Activated CD4-positive, alpha-beta T cell treated with anti-CD3 and anti-CD28 coated beads, Interleukin-2, amount 50 U/mL, for 24 hours (primary cell): ENCODE results near the gene CCDC9B.
A peak's percentile ranks its signal among the peaks of the same experiment; 100 is the strongest.

Experiments used
- DNase-seq, 2 donors: peaks; one replicate each; pipeline ENCODE4 v3.0.0-alpha.2; 2020; ENCODE audit warnings: low read depth in 1 of 2, low spot score in 1 of 2

Gene CCDC9B

DNA sequence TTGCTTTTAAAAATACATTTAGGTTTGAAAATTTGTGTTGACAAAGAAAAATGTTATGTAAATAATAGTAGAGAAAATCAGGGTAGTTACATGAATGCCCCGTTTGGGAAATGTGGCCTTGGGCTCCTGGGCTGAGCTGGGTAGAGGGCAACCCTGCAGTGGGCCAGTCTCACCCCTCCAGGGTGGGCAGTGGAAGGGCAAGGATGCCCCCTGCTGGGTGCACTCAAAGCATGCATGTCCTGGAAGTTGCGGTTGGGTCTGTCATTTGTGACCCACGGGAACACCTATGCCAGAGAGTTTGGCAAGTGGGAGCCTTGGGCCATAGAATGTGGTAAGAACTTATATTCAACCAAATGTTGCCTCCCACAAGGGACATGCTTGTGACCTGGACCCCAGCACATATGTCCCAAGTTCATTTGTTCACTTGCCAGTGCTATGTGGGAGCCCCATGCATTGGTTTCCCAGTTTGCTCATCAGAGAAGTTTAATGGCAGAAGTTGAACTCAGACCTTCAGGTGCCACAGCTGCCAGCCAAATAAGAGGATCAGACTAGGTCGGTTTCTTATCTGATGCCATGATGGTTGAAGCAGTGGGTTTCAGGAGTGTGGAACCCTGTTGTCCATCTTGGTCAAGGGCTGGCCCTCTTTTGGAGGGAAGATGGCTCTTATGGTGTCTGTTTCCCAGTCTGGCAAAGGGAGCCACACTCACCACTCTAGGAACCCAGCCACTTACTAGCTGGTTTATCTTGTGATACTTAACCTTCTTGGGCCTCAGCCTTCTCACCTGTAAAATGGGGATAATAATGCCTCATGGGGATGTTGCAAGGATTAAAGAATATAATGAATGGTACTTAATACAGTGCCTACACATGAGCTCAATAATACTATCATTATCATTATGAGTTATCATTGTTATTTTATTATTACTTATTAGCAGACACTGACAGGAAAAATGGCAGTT is 30.5 kb downstream of the CCDC9B start:
- DNase-seq: no peak

DNA sequence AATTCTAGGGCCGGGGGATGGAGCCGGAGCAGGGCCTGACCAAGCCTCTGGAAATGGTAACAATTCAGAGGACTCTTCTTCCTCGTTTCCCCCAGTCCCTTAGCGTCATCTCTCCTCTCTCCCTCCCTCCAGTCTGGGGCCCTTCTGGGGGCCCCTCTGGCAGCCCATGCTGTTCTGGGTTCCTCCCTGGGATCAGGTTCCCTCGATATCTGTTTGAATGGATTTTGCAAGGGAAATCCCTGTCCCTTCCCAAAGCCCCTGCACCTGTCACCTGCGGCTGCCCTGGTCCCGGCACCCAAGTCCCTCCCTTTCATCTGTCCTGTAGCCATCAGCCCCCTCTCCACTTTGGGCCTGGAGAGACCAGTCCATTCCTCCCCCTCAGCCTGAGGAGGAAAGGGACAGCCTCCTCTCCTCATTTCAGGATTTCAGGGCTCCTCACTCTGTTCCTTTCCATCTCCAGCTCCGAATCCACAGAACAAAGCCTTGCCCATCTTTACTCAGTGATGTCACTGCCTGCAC is 31.3 kb downstream of the CCDC9B start:
- DNase-seq: no peak

DNA sequence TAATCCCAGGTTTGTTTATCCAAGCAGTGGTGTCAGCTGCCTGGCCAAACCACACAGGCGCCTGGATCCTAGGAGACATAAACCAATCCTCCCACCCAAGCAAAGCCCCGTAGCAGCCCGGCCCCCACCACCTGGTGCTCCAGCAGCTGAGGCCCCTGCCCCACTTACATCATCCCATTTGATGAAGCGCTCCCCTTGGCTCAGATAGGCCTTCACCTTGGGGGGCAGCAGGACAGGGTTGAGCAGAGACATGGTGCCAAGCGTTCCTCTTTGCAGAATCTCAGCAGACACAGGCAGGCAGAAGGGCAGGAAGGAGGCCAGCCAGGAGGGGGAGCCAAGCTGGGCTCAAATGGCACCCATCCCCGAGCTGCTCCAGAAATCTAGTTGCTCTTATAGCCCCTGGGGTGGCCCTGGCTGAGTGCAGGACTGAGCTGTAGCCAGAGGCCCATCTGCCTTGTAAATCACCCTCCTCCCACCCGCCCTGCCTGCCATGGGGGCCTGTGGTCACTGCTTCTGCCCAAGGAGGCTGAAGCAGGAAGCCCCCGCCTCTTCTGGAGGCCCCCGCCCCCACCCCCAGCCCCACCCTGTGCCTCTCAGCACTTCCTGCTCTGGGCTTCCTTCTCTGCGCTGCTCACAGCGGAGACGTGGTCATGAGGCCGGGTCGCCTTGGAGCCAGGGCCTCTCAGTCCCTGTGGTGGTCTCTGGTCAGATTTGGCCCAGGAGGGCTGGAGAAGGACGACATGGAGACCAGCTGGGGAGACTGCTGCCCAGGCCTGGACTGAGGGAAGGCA is 33.1 kb downstream of the CCDC9B start, which contains the start of gene PLCB2:
Gene PLCB2 (minus strand): TSS at position 515 of the 791 bp plus-strand sequence. CDS start 263 bp downstream, at position 252.
- DNase-seq: peak; percentile 42 to 52

DNA sequence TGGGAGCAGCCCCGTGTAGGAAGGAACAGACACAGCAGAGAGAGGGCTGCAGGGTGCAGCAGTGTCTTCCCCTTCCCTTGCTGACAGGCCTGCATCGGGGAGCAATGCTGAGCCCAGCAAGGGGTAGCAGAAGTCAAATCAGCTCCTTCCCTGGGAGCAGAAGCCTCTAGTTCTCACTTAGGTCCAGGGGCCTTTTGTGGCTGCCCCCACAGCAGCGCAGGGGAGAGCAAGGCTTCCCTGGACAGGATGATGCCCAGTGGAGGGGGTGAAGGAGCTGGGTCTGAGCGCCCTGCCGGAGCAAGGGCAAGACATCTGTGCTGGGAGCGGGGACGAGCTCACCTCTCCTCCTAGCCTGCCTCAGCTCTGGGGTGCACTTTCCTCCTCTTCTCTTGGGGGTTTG is 33.8 kb downstream of the CCDC9B start:
- no peak for DNase-seq

DNA sequence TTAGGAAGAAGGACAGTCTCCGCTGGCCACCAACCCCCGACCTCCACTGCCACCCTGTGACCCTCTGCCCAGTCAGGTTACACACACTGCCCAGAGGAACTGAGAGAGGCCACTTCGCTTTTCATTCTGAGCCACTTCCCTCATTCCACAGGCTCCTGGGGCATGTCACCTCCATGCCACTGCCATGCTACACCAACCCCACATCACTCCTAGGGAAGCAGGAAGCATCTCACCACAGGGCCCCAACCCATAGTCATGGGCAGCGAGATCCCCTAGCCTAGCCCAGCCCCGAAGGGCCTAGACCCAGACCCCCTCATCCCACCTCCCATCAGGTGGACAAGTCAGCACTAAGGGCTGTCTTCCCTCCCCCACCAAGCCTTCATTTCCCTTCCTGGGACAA is 34.4 kb downstream of the CCDC9B start:
- DNase-seq: no peak

DNA sequence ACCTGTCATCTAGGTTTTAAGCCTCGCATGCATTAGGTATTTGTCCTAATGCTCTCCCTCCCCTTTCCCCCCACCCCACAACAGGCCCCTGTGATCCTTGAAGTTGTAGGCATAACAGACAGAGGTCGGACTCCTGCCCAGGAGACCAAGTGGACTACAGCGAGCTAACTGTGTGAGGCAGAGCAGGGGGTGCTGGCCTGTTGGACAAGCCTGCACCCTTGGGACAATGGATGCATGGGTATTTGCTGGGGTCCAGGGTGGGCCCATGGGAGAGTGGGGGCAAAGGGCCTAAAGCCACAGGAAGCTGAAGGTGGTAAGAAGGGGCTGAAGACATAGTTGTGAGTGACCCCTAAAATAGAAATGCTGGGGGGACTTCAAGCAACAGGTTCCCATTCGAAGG is 35.5 kb downstream of the CCDC9B start:
- no peak for DNase-seq

DNA sequence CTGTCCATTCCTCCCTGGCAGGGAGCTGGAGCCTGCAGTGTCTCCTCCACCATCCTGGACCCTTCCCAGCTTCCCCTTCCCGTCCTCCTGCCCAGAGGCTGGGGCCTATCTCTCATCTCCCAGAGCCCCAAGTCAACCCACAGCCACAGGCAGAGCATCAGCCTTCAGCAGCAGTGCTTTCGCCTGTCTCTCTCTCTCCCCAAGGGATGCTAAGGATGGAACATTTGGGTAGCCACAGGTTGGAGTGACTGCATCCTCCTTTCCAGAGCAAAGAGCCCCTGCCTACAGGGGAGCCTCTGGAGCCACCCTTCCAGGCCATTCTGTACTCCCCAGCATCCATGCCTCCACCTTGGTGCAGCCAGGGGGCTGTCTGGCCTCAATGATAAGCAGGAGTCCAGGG is 37.2 kb downstream of the CCDC9B start:
- no peak for DNase-seq

DNA sequence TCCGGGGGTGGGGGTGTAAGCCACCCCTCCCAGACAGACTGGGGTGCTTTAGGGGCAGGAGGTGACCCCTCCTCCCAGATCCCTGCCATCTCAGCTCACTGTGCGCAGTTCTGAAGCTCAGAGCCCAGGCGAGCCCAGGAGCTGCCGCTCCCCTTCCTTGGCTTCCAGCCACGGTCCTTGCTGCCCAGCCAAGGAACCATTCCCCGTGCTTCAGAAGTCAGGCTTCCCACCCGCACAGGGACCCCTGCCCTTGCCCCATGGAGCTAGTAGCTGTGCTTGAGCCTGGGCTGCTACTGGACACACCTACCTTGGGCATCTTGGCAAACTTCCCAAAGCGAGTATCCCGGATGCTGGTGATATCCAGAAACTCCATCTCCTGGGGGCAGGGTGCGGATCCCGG is 37.8 kb downstream of the CCDC9B start:
- no peak for DNase-seq

DNA sequence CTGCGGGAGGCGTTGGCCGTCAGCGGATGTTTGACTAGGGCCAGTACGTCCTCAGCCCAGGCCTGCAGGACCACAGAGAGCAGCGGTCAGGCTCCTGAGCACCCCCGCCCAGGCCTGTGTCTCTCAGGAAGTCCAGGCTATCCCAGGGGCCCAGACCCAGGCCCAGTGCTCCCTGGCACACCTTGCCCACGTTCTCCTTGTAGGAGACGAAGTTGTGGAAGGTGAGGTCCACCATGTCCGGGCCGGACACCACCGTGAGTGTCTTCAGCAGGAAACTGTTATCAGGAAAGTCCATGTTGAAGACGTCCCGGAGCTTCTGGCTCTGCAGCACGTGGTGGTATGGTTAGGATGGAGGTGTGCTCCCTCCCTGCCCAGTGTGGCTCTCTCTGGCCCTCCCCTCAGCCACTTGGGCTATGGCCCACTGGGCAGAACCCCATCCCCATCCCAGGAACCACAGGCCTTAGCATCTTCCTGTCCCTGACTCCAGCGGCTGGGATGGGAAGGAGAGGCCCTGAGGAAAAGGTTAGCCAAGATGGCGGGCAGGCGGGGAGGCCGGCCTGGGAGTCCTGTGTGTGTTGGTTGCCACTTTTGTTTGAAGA is 38.4 kb downstream of the CCDC9B start:
- no peak for DNase-seq

DNA sequence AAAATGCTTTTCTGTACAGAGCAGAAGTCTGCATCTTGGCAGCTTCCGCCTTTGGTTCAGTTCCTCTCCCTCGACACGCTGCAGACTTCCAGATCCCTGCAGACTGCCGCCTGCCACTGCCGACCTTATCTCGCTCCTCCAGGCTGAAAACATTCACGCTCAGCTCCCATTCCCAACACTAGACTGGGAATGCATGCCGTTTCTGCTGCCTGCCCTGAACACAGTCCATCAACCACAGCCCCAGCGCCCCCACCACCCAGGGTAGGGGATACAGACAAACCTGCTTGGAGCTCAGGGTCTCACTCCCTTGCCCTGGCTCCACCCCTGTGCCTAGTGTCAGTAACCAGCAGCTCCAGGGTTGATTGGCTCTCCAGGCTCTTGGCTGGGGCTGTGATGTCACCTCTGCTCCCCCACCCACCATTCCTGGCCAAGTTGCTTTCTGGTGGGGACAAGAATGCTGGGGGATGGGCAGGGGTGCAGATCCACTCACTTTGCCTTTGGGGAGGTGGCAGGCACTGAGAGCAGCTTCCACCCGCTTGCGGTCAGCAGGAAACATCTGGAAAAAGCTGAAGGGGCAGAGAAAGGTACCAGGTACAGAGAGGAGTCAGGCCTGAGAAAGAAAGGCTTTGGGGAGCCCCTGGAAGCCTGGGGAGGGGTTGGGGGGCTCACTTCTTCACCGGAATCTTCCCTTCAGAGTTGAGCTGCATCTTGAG is 39.1 kb downstream of the CCDC9B start:
- no peak for DNase-seq

DNA sequence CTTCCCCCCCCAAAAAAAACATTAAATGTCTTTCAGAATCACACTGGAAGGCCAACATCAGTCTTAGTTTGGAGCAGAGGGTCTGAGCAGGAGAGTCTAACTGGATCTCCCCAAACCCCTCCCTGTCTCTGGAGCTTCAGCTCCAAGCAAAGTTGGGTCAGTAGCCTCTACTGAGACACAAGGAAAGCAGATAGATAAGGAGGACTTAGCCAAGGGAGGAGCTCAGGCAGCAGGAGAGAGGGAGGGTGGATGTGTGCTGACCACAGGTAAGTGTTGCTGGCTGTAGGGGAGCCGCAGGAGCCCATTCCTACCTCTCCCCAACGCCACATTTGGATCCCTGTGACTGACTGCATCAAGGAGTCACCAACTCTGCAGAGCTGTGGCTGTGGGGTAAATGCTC is 40.0 kb downstream of the CCDC9B start:
- DNase-seq: no peak

DNA sequence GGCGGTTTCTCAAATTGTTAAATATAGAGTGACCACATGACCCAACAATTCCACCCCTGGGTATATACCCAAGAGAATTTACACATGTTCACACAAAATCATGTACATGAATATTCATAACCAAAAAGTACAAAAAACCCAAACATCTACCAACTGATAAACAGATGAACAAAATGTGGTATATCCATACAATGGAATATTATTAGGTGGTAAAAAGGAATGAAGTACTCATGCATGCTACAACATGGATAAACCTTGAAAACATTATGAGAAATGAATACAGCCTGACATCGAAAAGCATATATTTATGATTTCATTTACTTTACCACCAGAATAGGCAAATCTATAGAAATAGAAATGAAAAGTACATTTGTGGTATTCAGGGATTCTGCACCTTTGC is 40.4 kb downstream of the CCDC9B start:
- no peak for DNase-seq

DNA sequence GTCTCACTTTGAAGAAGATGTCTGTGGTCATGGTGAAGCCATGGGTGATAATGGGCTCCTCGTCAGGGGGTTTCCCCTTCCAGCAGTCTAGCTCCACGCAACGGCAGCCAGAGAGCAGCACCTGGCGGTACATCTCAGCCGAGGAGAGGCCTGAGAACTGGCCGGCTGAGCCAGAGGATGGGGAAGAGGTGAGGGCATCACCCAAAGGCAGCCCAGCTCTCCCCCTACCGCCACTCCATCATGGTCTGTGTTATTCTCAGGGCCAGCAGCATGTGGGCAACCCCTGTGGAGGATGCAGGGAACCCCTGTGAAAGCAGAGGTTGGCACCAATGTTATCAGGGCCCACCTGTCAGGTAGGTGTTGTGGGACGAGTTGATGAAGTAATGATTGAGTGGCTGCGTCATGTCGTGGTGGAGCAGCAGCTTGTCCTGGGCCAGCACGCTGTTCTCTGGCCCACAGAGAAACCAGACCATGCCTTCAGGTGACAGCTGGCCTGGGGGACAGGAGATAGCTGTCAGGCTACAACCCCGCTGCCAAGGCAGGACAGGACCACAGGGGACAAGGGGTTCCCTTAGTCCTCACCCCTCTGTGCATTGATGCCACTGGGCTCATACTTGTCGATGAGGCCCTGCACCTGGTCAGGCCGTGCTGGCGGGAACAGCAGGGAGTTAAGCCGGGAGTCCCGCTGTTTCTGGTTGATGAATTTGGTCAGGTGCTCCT is 42.4 kb downstream of the CCDC9B start:
- no peak for DNase-seq

DNA sequence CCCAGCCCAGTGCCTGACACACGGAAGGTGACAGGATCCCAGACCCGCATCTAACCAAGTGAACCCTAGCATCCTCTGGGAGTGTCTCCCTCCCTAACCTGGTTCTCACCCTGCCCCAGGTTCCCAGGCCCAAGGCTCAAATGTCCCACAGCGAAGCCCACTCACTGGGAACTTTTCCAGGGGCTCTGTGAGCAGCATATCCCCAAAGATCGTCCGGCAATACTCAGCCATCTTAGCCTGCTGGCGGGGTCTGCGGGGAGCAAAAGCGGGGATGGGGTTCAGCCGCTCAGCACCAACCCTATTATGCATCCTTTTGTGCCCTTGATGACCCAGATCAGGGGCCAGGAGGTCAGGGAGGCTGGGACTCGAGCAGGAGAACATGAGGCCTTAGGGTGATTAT is 43.4 kb downstream of the CCDC9B start:
- no peak for DNase-seq

DNA sequence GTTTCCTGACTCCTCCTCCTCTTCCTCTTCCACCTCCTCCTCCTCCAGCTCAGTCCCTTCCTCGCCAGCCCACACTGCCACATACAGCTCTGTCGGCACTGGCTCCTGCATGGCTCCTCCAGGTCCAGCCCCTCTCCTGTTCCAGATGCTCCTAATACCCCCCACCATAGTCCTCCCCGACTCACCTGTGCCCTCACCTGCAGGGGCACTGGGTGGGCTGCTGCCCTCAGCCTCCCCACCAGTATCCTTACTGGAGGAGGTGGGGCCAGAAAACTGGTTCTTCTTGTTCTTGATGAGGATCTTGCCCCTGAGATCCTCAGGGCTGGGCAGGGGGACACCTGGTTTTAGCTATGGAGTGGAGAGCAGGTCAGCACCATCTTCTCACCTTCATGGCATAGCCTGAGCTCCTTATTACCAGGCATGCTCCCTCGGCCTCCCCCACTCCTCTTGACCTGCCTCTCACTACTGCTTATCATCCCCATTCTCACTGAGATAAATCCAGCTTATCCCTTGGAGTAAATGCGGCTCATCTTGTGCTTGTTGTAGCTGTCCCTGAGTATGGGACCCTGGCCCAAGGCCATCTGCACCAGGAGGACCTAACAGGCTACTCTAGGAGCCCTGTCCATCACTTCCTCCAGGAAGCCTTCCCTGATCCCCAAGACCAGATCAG is 44.0 kb downstream of the CCDC9B start:
- no peak for DNase-seq

DNA sequence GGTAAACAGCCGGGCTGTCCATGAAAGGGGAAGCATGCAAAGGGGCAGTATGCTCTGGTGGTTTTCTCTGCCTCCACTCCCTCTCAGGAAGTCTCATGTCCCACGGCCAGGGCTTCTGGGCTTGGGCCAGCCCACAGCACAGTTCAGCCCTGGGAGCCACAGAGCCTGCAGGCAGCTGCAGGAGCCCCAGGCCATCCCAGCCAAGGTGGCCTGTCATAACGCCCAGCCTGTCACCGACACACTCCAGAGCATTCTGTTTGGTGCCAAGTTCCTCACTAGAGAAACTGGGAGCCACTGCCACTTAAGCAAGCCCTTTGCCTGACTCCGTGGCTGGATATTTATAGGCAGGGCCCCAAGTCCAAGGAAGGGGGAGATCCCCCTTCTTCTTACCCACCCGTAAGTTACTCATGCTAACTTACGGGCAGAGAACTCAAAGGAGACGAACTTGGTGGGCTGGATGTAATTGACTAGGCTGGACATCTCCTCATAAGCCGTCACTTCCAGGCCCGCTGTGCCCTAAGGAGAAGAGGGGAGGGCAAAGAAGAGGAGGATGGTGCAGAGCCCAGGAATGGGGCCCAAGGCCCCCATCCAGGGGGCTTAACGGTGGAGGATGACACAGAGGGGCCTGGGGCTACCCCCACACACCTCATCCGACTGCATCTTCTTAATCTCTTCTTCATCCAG is 44.7 kb downstream of the CCDC9B start:
- DNase-seq: no peak

DNA sequence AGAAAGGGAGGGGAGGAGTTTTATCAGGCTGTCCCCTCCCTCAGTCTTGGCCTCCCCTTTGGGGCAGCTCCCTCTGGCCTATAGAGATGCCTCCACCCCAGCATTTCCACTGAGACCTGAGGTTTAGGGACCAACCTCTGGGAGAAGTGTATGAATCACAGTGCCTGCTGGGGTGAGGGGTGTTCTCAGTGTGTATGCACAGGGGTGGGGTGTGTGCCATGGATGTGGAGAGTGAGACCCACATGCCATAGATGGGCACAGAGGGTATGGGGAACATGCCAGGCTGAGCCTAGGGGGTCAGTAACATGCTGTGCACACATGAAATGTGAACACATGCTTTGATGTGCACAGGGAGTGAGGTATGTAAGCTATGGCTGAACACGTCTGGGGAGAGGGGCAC is 45.4 kb downstream of the CCDC9B start:
- no peak for DNase-seq

DNA sequence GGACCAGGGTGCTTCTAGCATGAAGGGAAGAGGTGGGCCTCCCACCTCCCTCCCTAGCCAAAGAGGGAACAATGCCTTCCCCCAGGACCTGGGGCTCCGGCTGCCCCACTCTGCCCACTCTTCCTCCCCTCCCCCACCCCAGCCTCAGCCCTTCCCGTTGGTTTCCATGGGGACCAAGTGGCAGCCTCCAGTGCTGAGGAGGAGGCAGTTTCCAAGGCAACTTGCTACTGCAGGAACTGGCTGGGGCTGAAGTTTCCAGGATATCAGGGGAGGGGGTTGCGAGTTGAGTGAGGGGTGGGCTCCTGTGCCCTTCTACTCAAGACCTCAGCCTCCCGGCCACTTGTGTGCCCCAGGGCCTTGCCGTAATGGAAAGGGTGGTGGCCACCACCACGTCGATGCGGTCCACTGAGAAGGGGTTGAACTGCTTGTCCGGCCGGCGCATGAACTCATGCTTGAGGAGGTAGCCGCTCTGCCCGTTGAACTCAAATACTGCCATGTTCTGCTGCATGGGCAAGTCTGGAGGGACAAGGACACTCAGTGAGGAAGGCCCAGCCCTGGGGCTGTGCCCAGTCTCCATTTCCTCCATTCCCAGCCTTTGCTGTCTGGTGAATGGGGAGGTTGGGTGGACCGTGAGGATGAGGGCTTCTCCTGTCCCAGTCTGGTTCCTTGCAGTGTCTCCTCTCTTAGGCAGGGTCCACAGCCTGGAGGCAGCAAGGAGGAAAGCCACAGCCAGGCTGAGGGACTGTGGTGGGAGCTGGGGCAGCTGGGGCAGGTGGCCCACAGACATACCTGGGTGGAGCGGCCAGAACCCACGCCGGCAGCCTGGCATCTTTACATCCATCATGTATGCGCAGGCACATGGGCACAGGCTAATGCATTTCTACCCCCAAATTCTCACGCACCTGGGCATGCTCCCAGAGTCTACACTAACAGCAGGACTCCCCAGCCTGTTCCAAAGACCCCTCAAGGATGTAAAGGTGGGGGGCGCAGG is 46.5 kb downstream of the CCDC9B start:
- no peak for DNase-seq
